ENCODE measurements around the gene ARSG.

Gene ARSG

GRCh38 chr17:68290268-68290954 is 884 bp upstream of the ARSG start:
- no peak for TF ChIP-seq CTCF (IDR thresholded peaks at IDR 0.05; ENCODE audit: borderline replicate concordance, insufficient read depth, low read depth, low read length)
- H3K4me3 ChIP-seq (ENCODE audit: low read depth, low read length) = peak overlapping the region; percentile 56

- 0 out of 2 replicates have a peak, but pooled peaks have one; percentile 11 for TF ChIP-seq CTCF (IDR thresholded peaks at IDR 0.05; ENCODE audit: borderline replicate concordance, insufficient read depth, low read depth, low read length)
Measured at GRCh38 chr17:68291836-68292688, 767 bp downstream of the ARSG start.

GRCh38 chr17:68292689-68293040 is 1.4 kb downstream of the ARSG start:
- no peak for TF ChIP-seq CTCF (IDR thresholded peaks at IDR 0.05; ENCODE audit: borderline replicate concordance, insufficient read depth, low read depth, low read length)
- H3K4me3 ChIP-seq (ENCODE audit: low read depth, low read length) = peak overlapping the region; percentile 56

More at GRCh38 chr17:68291836-68292688, 767 bp downstream of the ARSG start:
- peak overlapping the region; percentile 56 for H3K4me3 ChIP-seq (ENCODE audit: low read depth, low read length)

GRCh38 chr17:68293490-68294195 is 2.3 kb downstream of the ARSG start:
- no peak overlapping the region for H3K4me3 ChIP-seq (ENCODE audit: low read depth, low read length)

GRCh38 chr17:68294196-68294555 is 2.9 kb downstream of the ARSG start:
- TF ChIP-seq CTCF (IDR thresholded peaks at IDR 0.05; ENCODE audit: borderline replicate concordance, insufficient read depth, low read depth, low read length) = no peak

More at GRCh38 chr17:68293490-68294195, 2.3 kb downstream of the ARSG start:
- TF ChIP-seq CTCF (IDR thresholded peaks at IDR 0.05; ENCODE audit: borderline replicate concordance, insufficient read depth, low read depth, low read length) = no peak

GRCh38 chr17:68294617-68295016 is 3.3 kb downstream of the ARSG start:
- H3K4me3 ChIP-seq (ENCODE audit: low read depth, low read length) = no peak overlapping the region
- no peak for TF ChIP-seq CTCF (IDR thresholded peaks at IDR 0.05; ENCODE audit: borderline replicate concordance, insufficient read depth, low read depth, low read length)

More at GRCh38 chr17:68294196-68294555, 2.9 kb downstream of the ARSG start:
- no peak overlapping the region for H3K4me3 ChIP-seq (ENCODE audit: low read depth, low read length)

All from GM12875 (cell line).